Glomerular visceral epithelial cell (primary cell): ENCODE measurements around the gene SLC25A11.

Source experiments
- DNase-seq: peaks from one replicate; pipeline ENCODE4 v3.0.0-alpha.2; 2016; ENCODE audit errors: extremely low spot score

Gene SLC25A11

DNA sequence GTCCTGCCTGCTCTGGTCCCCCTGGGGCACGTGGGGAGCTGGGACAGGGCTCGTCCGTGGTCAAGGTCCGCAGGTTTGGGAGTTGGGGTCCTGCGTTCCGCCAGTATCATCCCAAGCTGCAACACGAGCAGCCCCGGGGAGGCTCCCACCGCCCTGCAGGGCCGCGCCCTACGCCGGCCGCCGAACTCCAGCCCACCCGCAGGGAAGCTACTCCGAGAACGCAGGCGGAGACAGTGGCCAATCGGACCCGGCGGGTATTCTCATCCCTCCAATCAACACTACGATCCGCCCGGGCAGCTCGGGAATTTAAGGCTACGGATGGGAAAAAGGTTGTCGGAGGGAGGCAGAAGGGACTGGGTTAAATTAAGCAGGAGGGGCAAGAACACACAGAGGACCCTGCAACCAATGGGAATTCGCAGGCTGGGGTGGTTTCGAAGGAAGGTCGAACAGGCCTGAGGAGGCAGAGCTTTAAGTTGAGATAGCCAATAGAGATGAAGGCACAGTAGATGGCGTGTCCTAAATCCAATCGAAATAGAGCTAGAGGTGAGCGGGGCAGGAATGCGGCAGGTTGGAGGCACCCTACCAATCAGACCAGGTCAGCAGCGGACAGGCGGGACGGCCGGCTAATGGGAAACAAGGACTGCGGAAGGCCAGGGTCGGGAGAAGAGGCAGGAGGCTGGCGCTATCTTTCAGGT is 27.1 kb upstream of the SLC25A11 start:
- peak; percentile 100 for DNase-seq

GRCh38 chr17:4965311-4965986 is 25.6 kb upstream of the SLC25A11 start:
- no peak for DNase-seq

DNA sequence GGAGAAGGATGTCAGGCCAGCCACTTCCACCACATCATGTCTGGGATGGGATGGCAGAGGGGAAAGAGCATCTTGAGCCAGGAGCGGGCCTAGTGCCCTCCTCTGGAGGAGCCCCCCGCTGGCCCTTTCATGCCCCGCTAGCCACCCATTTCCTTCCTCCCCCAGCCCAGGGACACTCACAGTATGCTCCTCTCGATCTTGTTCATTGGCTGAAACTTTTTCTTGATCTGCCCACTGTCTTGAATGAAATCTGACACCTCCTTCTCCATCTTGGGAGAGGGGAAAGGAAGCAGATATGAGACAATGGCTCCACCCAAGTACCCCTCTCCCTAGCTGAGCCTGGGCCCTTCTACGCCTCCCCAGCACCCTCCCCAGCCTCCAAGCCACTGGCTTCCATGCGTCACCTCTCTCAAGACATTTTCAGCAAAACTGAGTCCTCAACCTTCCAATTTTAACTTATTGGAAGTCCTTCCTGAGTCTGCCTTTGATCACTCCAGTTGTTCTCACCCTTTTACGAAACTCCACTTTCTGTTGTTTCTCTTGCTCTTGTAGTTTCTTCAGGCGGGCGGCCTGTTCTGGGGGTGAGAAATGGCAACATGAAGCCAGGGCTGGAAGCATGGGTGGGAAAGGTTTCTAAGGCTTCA is 20.6 kb upstream of the SLC25A11 start:
- no peak for DNase-seq

DNA sequence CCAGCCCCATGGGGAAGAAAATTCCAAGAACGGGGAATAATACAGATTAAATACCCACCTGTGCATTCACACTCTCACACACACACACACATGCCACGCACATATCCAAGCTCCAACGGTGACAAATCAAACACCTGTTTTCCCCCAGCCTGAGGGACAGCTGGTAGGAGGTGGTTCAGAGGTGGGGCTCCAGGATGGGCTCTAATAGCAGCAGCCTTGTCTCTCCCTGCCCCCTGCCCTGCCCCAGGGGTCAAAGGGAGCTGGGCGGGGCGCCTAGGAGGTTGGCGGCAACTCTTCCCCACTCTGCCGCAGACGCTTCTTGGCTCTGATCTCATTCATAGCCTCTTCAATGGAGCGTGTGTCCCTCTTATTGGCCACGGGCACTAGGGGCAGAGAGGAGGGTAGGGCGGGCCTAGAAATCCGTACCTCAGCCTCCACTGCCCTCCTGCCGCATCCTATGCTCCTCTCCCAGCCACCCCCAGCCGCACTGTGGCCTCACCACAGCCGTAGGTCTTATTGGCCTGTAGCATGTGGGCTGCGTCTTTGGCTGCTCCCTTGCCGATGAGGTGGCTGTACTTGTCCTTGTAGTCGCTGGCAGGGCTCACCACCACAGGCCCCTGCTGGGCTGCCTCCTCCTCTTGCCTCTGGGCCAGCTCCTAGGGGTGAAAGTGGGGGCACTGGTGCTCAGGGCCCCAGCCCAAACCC is 19.6 kb upstream of the SLC25A11 start:
- no peak for DNase-seq

DNA sequence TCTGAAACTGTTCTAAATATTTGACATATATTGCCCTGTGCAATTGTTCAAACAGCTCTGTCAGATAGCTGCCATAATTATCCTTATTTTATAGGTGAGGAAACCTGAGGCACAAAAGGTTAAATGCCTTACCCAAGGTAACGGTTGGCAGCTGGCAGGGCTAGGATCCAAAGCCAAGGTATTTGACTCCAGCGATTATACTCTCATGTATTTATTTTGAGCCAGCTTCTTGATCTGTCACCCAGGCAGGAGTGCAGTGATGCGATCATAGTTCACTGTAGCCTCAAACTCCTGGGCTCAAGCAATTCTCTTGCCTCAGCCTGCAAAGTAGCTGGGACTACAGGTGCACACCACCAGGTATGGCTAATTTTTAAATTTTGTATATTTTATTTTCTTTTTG is 18.3 kb upstream of the SLC25A11 start:
- no peak for DNase-seq

- DNase-seq: no peak
These were observed 16.7 kb upstream of the SLC25A11 start for GRCh38 chr17:4956493-4957061.

DNA sequence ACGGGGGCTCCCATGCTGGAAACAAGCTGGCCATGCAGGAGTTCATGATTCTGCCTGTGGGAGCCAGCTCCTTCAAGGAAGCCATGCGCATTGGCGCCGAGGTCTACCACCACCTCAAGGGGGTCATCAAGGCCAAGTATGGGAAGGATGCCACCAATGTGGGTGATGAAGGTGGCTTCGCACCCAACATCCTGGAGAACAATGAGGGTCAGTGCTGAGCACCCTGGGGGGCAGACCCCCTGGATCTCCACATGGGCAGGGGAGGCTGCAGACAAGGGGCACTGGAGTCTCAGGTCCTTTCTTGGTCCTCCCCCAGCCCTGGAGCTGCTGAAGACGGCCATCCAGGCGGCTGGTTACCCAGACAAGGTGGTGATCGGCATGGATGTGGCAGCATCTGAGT is 15.2 kb upstream of the SLC25A11 start:
- DNase-seq: no peak

GRCh38 chr17:4953451-4953961 is 13.7 kb upstream of the SLC25A11 start:
- DNase-seq: peak; percentile 91

DNA sequence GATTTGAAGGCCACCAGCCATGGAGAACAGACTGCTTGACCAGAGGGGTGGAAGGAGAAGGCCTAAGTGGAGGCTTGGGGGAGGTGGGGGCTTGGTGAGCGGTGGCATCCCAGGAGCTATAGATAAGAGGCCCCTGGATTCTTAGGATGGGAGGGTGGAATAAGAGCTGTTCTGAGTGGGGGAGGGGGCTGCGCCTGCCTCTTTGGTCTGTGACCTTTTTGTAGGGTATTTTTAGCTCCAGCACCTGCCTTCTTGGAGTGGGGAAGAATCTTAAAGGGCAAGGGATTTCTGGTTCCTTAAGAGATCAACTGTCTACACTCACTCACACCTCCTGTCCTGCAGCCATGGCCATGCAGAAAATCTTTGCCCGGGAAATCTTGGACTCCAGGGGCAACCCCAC is 11.6 kb upstream of the SLC25A11 start:
- no peak for DNase-seq

- no peak for DNase-seq
These were observed 10.9 kb upstream of the SLC25A11 start, which contains the start of gene ENO3 for GRCh38 chr17:4950746-4951204. ENO3 (plus strand) TSS chr17:4951119; CDS start chr17:4951830, 711 bp downstream.

- no peak for DNase-seq
These were observed 10.4 kb upstream of the SLC25A11 start for GRCh38 chr17:4950075-4950745.

DNA sequence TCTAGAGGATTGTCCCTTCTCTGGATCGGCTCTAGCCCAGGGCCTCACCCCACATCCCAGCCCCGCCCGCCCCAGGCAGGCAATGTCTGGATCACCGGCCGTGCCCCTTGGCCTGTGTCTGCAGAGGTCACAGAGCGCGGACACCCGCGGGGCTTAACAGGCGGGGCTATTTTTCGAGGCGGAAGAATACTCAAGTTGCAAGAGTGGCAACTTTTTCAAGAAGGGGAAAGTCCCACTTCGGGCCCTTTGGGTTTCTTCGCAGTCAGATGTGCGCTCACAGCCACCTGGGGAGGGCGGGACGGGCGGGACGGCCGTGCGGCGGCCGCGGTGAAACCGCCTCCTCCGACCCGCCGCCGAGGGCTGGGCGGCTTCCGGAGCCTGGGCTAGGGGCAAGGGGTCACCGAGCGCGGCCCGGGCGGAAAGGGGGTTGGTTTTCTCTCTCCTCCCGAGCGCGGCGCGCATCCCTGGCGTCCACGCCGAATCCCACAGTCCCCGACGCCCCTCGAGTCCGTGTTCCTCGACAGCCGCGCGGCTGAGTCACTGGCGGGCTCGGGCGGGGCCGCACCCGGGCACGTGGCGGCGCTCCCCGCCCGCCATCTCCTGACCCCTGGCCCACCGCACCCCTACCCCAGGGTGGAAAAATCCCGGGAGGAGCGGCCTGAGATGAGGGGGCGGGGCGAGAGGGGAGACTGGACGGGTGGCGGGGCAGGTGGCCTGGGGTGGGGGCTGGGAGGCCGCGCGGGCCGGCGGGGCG is 9.7 kb upstream of the SLC25A11 start:
- peak; percentile 88 for DNase-seq

DNA sequence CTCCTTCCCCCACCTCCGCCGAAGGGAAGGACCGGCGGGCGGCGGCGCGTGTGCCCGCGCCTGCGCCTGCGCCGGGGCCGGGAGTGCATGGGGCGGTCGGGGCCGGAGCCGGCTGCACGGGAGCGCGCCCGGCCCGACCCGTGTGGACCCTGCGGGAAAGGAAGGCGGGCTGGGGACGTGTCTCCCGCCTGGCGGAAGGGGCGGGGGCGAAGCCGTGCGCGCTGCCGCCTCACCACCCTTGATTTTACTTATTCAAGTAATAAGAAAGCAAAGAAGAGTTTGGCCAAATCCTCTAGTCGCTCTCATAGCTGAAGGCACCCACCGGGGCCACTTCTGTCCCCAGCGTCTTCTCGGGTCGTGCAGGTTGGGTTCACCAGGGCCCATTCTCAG is 9.1 kb upstream of the SLC25A11 start:
- peak; percentile 92 for DNase-seq

DNA sequence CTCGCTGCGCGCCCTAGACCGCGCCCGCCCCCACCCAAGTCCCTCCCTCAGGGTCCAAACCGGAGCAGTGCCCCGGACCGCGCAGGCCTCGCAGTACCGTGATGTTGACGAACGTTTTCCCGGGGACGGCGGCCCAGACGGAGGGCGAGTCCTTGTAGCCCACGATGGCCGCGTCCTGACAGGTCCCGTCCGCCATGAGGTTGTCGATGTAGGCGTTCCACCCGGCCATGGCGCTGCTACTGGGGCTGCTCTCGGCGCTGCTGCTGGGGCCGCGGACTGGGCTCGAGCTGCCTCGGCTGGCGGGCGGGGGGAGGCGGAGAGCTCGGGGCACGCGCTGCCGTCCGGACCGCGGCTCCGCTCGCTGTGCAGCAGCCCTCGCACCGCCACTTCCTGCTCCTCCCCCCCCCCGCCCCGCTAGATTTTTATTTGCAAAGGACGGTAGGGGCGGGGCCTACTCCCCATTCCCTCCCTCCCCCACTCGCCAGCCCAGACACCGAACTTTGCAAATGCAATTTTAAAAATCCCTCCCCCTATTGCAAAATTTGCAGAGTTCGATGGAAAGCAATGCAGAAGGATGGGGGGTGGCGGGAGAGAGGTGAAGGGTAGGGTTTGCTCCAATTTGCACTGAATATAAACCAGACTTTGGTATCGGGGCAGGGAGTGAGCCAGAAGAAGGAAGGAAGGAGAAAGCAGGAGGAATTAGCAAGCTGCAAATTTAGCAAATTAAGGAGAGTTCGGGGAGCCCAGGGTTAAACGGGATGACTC is 8.5 kb upstream of the SLC25A11 start, which contains the start of gene PFN1:
Gene PFN1, minus strand, starts transcription at position 365 of the 765 bp plus-strand sequence. Its CDS starts 136 bp downstream, at position 229.
- peak; percentile 93 for DNase-seq

- peak; percentile 73 for DNase-seq
These were observed 7.7 kb upstream of the SLC25A11 start for GRCh38 chr17:4947411-4948165.

- DNase-seq: no peak
These were observed 7.2 kb upstream of the SLC25A11 start for GRCh38 chr17:4947010-4947410.

DNA sequence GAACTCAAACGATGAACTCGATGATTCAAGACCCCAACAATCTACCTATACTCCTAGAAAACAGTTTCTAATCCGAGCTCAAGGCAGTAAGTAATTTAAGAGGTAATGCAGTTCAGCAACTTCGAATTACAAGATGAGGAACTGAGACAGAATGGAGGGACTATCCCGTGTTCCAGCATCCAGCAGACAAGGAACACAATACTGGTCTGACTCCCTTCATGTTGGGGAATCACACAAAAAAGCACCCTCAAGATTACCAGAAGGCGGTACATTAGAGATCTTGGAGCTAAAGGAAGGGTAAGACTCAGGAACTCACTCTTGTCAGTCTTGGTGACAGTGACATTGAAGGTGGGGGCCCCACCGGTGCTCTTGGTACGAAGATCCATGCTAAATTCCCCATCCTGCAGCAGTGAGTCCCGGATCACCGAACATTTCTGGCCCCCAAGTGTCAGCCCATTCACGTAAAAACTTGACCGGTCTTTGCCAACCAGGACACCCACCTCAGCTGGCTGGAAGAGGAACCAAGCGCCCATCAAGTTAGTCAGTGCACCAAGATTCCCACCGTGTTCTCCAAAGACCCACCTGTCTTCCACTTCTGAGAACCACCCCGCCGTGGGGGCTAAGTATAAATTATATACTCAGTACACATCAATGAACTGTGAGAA is 6.6 kb upstream of the SLC25A11 start:
- no peak for DNase-seq

DNA sequence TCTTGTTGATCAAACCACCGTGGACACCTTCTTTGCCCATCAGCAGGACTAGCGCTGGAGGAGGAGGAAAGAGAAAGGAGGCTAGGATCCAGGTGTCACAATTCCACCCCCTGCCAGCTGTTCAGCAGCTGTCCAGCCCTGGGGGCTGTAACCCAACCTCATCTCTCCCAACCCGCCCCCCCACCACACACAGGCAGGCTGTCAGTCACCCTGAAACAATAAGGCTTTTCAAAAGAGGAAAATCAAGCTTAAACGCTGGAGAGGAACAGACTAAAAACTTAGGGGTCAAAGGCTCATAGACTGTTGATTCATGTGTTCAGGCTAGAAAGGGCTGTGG is 6.1 kb upstream of the SLC25A11 start:
- DNase-seq: no peak
